HG02798 (cell line): Measurements from ENCODE around the gene GPATCH1.
A peak's percentile ranks its signal among the peaks of the same experiment; 100 is the strongest.
"Not testable (repeated sequence)": the region's sequence is repeated elsewhere in the genome, so short reads cannot be mapped to it uniquely, and the experiment has no call there.

Source experiments
- ATAC-seq: cut with Tn5 transposase; IDR thresholded peaks from one replicate; pipeline ENCODE4 v1.9.1; 2021; ENCODE audit warnings: mild to moderate bottlenecking; ENCODE audit not compliant: unreplicated experiment, poor library complexity

GPATCH1 gene

GRCh38 chr19:33152625-33153024 is 71.6 kb downstream of the GPATCH1 start:
- ATAC-seq: not testable (repeated sequence)

- not testable (repeated sequence) for ATAC-seq
These were observed 73.3 kb downstream of the GPATCH1 start for GRCh38 chr19:33154313-33154712.

- ATAC-seq: no peak
These were observed 75.4 kb downstream of the GPATCH1 start for GRCh38 chr19:33156334-33156733.

GRCh38 chr19:33157906-33158305 is 76.9 kb downstream of the GPATCH1 start:
- no peak for ATAC-seq

GRCh38 chr19:33158365-33158764 is 77.4 kb downstream of the GPATCH1 start:
- ATAC-seq: no peak

- no peak for ATAC-seq
These were observed 78.2 kb downstream of the GPATCH1 start for GRCh38 chr19:33159149-33159548.

- ATAC-seq: no peak
These were observed 78.9 kb downstream of the GPATCH1 start for GRCh38 chr19:33159893-33160292.

GRCh38 chr19:33161201-33161600 is 80.2 kb downstream of the GPATCH1 start:
- ATAC-seq: no peak

GRCh38 chr19:33163481-33163880 is 82.5 kb downstream of the GPATCH1 start:
- no peak for ATAC-seq

GRCh38 chr19:33166037-33166436 is 85.1 kb downstream of the GPATCH1 start:
- ATAC-seq: not testable (repeated sequence)

- no peak for ATAC-seq
These were observed 86.5 kb downstream of the GPATCH1 start for GRCh38 chr19:33167438-33167837.

- ATAC-seq: no peak
These were observed 87.5 kb downstream of the GPATCH1 start for GRCh38 chr19:33168528-33168927.

- ATAC-seq: no peak
These were observed 90.3 kb downstream of the GPATCH1 start for GRCh38 chr19:33171222-33171795.

- no peak for ATAC-seq
These were observed 91.0 kb downstream of the GPATCH1 start for GRCh38 chr19:33171916-33172359.

- ATAC-seq: no peak
These were observed 93.2 kb downstream of the GPATCH1 start for GRCh38 chr19:33174186-33174585.

GRCh38 chr19:33175156-33175782 is 94.3 kb downstream of the GPATCH1 start:
- ATAC-seq: no peak

GRCh38 chr19:33175886-33176669 is 95.1 kb downstream of the GPATCH1 start:
- no peak for ATAC-seq

- peak; percentile 87 for ATAC-seq
These were observed 95.9 kb downstream of the GPATCH1 start for GRCh38 chr19:33176670-33177416.

GRCh38 chr19:33177417-33177979 is 96.5 kb downstream of the GPATCH1 start:
- ATAC-seq: no peak
